M059J (cell line): ENCODE results near the gene TMTC1. TPM values are rescaled to one million over a fixed set of nuclear protein-coding genes. Genes with fewer than 3 reads are reported as not detected.

ENCODE experiments used
- DNase-seq: peaks from one replicate; pipeline ENCODE4 v3.0.0-alpha.2; 2012; ENCODE audit warnings: low read depth
- total RNA-seq: library from RNA; depleted of rRNA; stranded (reverse); fragments of >200 nt; shearing (Covaris generic); gene quantifications from 2 replicates; pipeline ENCODE4 v1.2.3, GENCODE V29; 2014

TMTC1 gene
- total RNA-seq, 1 experiment from 2014 or later: 6.3 TPM

DNA sequence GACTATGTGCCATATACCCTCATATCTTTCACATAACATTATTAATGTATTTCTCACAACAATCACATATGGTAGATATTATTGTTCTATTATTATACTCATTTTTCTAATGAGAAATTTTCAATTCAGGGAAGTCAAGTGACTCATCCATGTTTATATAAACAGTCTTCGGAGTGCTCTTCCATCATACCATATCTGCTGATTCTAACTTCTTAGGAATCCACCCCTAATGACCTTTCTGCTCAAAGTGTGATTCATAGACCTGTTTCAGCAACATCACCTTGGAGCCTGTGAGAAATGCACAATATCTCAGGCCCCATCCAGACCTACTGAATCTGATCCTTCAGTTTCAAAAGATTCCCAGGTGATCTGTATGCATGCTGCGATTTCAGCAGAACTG, 246.4 kb downstream of the TMTC1 start:
- peak; percentile 85 for DNase-seq

GRCh38 chr12:29534935-29535334, 248.8 kb downstream of the TMTC1 start:
- no peak for DNase-seq

GRCh38 chr12:29533815-29534489, 249.8 kb downstream of the TMTC1 start:
- DNase-seq: no peak

- DNase-seq: no peak
Measured at GRCh38 chr12:29531471-29531870, 252.3 kb downstream of the TMTC1 start.

DNA sequence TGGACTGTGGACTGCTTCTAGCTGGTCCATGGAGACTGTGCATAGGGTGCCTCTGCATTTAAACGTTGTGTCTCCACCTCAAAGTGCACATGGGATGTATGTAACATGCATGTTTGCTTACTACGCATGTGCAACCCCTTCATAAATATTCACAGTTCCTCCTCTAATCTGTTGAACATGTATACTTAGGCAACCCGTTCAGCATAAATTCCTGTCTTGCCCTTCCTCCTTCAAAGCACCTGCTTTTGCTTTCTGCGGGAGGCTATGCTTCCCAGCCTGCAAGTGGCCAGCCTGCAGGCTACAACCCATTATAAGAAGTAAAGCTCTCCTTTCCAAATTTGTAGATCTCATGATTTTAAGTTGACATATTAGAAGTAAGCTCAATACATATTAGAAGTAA, 253.3 kb downstream of the TMTC1 start:
- DNase-seq: no peak

GRCh38 chr12:29528161-29528560, 255.6 kb downstream of the TMTC1 start:
- no peak for DNase-seq

DNA sequence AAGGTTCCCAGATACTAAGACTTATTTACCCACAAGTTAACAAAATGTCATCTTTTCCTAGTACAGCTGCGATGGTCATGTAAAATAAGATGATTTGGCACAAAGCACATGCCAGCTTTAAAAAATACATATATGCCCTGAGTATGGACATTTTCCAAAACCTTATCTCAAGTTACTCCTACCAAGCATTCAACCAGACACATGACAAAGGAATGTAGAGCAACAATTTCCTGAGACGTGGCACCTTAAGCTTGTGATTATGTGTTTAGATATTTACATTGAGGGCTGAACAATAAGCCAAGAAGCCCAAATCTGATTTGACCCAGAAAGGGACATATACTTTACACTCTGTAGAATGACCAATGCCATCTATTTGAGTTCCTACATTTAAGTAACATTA, 261.8 kb downstream of the TMTC1 start:
- peak; percentile 34 for DNase-seq

- peak; percentile 53 for DNase-seq
Measured at GRCh38 chr12:29519585-29520182, 264.1 kb downstream of the TMTC1 start.

DNA sequence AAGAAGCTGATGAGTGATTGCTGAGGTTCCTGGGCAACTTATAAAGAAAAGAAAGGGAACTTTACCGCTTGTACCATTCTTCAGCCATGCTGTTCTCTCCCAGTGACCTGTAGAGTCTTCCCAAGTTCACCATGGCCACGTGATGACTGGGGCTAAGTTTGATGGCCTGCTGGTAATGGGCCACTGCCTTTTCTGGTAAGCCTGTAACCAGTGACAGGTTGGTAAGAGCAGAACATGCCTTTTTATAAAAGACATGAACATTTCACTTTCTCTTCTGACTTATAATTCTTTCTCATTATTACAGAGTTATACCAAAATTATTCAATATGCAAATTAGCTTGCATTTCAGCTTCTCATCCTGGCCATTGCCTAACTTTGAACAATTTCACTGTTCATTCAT, 265.3 kb downstream of the TMTC1 start:
- no peak for DNase-seq

GRCh38 chr12:29517264-29517663, 266.5 kb downstream of the TMTC1 start:
- DNase-seq: peak; percentile 23

DNA sequence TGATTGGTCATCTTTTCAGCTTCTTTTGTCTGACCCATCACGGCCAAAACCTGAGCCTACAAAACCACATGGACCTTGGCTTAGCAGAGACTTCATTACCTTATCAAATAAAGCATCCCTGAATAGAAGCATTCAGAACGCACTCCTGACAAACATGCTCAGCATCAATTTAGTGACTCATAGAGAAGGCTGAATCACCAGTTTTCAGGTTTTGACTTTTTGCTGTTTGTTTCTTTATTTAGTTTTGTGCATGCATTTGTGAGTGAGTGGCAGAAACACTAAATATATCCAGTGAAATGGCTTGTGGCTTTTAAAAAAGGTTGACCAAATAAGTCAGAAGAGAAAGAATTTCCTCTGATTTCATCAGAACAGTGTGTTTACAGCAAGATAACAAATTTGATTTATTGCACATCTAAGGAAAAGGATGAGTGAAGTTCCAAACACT, 267.3 kb downstream of the TMTC1 start:
- peak; percentile 83 for DNase-seq

GRCh38 chr12:29510591-29511185, 273.1 kb downstream of the TMTC1 start:
- no peak for DNase-seq

- DNase-seq: no peak
Measured at GRCh38 chr12:29509503-29509902, 274.2 kb downstream of the TMTC1 start.

GRCh38 chr12:29508949-29509348, 274.8 kb downstream of the TMTC1 start:
- DNase-seq: no peak

- DNase-seq: no peak
Measured at GRCh38 chr12:29505122-29505521, 278.6 kb downstream of the TMTC1 start.

DNA sequence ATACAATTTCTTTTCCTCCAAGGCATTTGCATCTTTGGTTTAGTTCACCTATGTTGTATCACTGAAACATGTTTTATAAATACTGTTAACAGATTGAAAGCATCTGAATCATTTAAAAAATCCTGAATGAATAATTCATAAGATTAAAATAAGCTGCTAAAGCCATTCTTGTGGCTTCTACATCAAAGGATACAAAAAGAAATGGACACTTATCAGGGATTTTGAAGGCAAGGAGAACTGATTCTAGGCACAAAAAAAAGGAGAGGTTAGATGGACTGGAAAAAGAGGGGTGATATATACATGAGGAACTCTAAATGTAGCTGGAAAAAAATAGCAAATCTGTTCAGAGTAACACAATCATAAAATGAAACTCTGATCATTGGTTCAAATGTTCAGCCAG, 280.5 kb downstream of the TMTC1 start:
- no peak for DNase-seq

DNA sequence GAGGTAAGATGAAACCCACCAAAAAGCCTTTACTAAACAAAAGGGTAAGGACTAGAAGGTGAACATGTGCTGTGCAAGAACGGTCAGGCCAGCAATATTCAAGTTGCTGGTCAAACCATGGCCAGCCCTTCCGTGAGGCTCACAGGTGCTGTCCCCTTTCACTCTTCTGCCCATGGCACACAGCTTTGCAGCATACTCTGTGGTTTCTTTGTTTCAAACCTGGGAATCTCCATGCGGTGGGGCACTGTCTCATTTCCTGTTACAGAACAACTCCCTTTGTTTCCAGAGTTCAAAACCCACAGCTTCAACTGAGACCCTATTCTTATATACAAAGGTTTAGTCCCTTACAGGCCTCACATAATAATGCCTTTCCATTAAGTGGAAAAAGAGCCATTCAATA, 284.5 kb downstream of the TMTC1 start:
- DNase-seq: no peak

GRCh38 chr12:29497588-29497987, 286.2 kb downstream of the TMTC1 start, which contains the start of gene OVCH1:
Gene OVCH1, minus strand, starts transcription at chr12:29497686. Its CDS starts 0 bp downstream, at chr12:29497686.
- no peak for DNase-seq

DNA sequence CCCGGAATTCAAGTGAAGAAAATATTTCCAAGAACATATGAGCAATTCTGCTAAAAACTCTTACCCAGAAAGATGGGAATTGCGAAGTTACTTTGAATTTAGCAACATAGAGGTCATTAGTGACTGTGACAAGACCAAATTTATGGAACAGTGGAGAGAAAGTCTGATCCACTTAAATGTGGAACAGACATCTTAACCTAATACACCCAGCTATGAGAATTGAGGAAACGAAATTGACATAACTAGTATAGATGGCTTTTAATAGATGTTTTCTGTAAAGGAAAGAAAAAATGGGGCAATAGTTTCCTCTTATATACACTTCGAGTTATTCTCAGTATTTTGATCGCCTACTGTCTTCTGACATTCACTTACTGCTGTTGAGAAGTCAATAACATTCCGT, 290.9 kb downstream of the TMTC1 start:
- DNase-seq: no peak

- DNase-seq: no peak
Measured at GRCh38 chr12:29486972-29487371, 296.8 kb downstream of the TMTC1 start.

- no peak for DNase-seq
Measured at GRCh38 chr12:29463198-29463597, 320.5 kb downstream of the TMTC1 start.

GRCh38 chr12:29460082-29460481, 323.7 kb downstream of the TMTC1 start:
- no peak for DNase-seq

- DNase-seq: no peak
Measured at GRCh38 chr12:29455087-29455486, 328.7 kb downstream of the TMTC1 start.
